Panc1 (cell line): ENCODE measurements around the gene PIN1.

Experiments used
- POLR2AphosphoS5 ChIP-seq: IDR thresholded peaks from 2 replicates; pipeline ENCODE4 v1.6.1; 2012; ENCODE audit warnings: mild to moderate bottlenecking, low read depth, low read length, moderate library complexity
- TCF7L2 ChIP-seq: IDR thresholded peaks from 2 replicates; pipeline ENCODE4 v1.6.1; 2011; ENCODE audit warnings: mild to moderate bottlenecking, low read depth, low read length, inconsistent platforms
- TF ChIP-seq, protein P1 (sequence below): fragments of 450-650 bp; IDR thresholded peaks from 2 replicates; pipeline ENCODE4 v1.5.1; 2017; ENCODE audit warnings: mild to moderate bottlenecking
- TF ChIP-seq, protein P2 (sequence below), 2 experiments: IDR thresholded peaks; 2 replicates each; pipeline ENCODE4 v1.6.1; 2011 to 2012; ENCODE audit warnings: low read depth in 2 of 2, control low read depth in 1 of 2, low read length in 1 of 2, mild to moderate bottlenecking in 1 of 2, moderate library complexity in 1 of 2; ENCODE audit not compliant: insufficient read depth in 1 of 2

DNA sequence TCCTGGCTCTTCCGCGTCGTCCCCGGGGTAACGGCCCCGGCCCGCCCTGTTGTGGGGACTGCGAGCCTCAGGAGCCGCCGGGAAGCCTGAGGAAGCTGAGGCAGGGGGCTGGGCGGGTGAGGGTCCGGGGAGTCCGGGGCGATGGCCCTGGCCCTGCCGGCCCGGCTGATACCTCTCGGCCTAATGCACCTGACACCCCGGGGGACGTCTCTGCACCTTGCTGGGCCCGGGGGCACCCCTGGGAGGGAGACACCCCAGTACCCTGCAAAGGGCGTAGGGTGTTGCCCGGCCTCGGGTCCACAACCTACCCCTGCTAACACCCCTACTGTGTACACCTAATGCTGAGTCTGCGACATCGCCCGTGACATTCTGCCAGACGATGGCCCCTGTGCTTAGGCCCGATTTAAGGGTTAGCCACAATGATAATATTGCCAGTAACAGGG is 410 bp downstream of the PIN1 start:
- TF ChIP-seq, protein P1, sequence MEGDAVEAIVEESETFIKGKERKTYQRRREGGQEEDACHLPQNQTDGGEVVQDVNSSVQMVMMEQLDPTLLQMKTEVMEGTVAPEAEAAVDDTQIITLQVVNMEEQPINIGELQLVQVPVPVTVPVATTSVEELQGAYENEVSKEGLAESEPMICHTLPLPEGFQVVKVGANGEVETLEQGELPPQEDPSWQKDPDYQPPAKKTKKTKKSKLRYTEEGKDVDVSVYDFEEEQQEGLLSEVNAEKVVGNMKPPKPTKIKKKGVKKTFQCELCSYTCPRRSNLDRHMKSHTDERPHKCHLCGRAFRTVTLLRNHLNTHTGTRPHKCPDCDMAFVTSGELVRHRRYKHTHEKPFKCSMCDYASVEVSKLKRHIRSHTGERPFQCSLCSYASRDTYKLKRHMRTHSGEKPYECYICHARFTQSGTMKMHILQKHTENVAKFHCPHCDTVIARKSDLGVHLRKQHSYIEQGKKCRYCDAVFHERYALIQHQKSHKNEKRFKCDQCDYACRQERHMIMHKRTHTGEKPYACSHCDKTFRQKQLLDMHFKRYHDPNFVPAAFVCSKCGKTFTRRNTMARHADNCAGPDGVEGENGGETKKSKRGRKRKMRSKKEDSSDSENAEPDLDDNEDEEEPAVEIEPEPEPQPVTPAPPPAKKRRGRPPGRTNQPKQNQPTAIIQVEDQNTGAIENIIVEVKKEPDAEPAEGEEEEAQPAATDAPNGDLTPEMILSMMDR: no peak
- TF ChIP-seq POLR2AphosphoS5: no peak
- TF ChIP-seq, protein P2, sequence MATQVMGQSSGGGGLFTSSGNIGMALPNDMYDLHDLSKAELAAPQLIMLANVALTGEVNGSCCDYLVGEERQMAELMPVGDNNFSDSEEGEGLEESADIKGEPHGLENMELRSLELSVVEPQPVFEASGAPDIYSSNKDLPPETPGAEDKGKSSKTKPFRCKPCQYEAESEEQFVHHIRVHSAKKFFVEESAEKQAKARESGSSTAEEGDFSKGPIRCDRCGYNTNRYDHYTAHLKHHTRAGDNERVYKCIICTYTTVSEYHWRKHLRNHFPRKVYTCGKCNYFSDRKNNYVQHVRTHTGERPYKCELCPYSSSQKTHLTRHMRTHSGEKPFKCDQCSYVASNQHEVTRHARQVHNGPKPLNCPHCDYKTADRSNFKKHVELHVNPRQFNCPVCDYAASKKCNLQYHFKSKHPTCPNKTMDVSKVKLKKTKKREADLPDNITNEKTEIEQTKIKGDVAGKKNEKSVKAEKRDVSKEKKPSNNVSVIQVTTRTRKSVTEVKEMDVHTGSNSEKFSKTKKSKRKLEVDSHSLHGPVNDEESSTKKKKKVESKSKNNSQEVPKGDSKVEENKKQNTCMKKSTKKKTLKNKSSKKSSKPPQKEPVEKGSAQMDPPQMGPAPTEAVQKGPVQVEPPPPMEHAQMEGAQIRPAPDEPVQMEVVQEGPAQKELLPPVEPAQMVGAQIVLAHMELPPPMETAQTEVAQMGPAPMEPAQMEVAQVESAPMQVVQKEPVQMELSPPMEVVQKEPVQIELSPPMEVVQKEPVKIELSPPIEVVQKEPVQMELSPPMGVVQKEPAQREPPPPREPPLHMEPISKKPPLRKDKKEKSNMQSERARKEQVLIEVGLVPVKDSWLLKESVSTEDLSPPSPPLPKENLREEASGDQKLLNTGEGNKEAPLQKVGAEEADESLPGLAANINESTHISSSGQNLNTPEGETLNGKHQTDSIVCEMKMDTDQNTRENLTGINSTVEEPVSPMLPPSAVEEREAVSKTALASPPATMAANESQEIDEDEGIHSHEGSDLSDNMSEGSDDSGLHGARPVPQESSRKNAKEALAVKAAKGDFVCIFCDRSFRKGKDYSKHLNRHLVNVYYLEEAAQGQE (IDR thresholded peaks at IDR 0.05; ENCODE audit: insufficient read depth in 1 of 2, low read depth in 2 of 2, low read length in 1 of 2): no peak
- no peak for TF ChIP-seq TCF7L2
